GM12878 (cell line): Measurements from ENCODE around the gene USH2A. TPM values are rescaled to one million over a fixed set of nuclear protein-coding genes. Genes with fewer than 3 reads are reported as not detected.

Experiments used
- CHD1 ChIP-seq: IDR thresholded peaks from 2 replicates; pipeline ENCODE4 v1.6.1; 2012; ENCODE audit warnings: low read depth, low read length, improper control_type of control experiment
- POLR2AphosphoS5 ChIP-seq: IDR thresholded peaks from 2 replicates; pipeline ENCODE4 v1.6.1; 2011; ENCODE audit warnings: mild to moderate bottlenecking, low read length, inconsistent platforms
- SMAD1 ChIP-seq: fragments of 450-650 bp; IDR thresholded peaks from 2 replicates; pipeline ENCODE4 v1.6.1; 2018; ENCODE audit warnings: mild to moderate bottlenecking, low read depth; ENCODE audit not compliant: partially characterized antibody
- polyA plus RNA-seq, 11 experiments: library from polyadenylated mRNA; depleted of rRNA in 4 of 11; unstranded in 6 of 11; stranded (reverse) in 5 of 11; fragments of >200 nt; fragmentation: Nextera tagmentation in 4 of 11; fragmentation: Illumina TruSeq in 1 of 11; extraction: Ambion mirVana in 4 of 11; extraction: Trizol in 1 of 11; gene quantifications; 1 replicate in 1 of 11; 2 replicates in 10 of 11; pipeline versions ENCODE4 v1.2.1 to v1.2.3, GENCODE V29; 2011 to 2016; ENCODE audit warnings: inconsistent platforms in 2 of 11, missing spikeins in 2 of 11, low read depth in 1 of 11
- small RNA-seq: library from RNA; depleted of rRNA; stranded (forward); fragments of <200 nt; gene quantifications from one replicate; pipeline ENCODE3, GENCODE V24; 2014
- total RNA-seq, 4 experiments: library from RNA; depleted of rRNA in 3 of 4; stranded (reverse); fragments of >200 nt in 3 of 4; fragmentation: Illumina TruSeq in 1 of 4; extraction: Trizol in 1 of 4; gene quantifications; 2 replicates each; pipeline versions ENCODE4 v1.2.1 to v1.2.3, GENCODE V29; 2013 to 2021
- TF ChIP-seq, protein P1 (sequence below): fragments of 450-650 bp; formaldehyde crosslinking; IDR thresholded peaks from 2 replicates; pipeline ENCODE4 v1.5.0; 2022; ENCODE audit warnings: mild to moderate bottlenecking, missing genetic modification characterization
- TF ChIP-seq, protein P2 (sequence below): fragments of 450-650 bp; formaldehyde crosslinking; IDR thresholded peaks from 2 replicates; pipeline ENCODE4 v1.4.0; 2020; ENCODE audit warnings: mild to moderate bottlenecking, moderate library complexity
- TF ChIP-seq, protein P3 (sequence below): fragments of 450-650 bp; conservative IDR thresholded peaks from 2 replicates; pipeline ENCODE4 v1.6.1; 2017; ENCODE audit warnings: mild to moderate bottlenecking, moderate library complexity

USH2A gene
- total and polyA plus RNA-seq, 10 of the 15 experiments (the other 5 are each of a cell fraction or from before 2014, with no cell fraction given), result under 0.01 to 0.20 (median 0.01) TPM; not detected in 2

DNA sequence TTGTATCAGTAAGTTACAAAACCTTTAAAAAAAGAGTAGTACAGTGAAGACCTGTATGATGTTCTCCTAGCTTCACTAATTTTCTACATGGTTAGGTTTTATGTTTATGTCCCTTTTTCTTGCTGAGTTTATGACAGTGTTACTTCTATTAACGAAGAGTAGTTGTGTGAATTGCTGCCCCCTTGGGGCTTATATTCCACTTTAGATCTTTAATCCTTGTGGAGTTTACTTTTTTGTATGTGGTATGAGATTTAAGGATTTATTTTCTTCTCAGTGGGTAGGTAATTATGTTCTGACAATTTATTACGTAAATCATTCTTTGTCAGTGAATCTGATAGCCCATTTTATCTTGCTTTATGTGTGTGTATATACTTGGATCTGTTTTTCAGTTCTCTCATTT is 841.4 kb downstream of the USH2A start (continued):
- TF ChIP-seq, protein P1, sequence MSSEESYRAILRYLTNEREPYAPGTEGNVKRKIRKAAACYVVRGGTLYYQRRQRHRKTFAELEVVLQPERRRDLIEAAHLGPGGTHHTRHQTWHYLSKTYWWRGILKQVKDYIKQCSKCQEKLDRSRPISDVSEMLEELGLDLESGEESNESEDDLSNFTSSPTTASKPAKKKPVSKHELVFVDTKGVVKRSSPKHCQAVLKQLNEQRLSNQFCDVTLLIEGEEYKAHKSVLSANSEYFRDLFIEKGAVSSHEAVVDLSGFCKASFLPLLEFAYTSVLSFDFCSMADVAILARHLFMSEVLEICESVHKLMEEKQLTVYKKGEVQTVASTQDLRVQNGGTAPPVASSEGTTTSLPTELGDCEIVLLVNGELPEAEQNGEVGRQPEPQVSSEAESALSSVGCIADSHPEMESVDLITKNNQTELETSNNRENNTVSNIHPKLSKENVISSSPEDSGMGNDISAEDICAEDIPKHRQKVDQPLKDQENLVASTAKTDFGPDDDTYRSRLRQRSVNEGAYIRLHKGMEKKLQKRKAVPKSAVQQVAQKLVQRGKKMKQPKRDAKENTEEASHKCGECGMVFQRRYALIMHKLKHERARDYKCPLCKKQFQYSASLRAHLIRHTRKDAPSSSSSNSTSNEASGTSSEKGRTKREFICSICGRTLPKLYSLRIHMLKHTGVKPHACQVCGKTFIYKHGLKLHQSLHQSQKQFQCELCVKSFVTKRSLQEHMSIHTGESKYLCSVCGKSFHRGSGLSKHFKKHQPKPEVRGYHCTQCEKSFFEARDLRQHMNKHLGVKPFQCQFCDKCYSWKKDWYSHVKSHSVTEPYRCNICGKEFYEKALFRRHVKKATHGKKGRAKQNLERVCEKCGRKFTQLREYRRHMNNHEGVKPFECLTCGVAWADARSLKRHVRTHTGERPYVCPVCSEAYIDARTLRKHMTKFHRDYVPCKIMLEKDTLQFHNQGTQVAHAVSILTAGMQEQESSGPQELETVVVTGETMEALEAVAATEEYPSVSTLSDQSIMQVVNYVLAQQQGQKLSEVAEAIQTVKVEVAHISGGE (CRISPR knock-in tag), result no peak
- TF ChIP-seq, protein P2, sequence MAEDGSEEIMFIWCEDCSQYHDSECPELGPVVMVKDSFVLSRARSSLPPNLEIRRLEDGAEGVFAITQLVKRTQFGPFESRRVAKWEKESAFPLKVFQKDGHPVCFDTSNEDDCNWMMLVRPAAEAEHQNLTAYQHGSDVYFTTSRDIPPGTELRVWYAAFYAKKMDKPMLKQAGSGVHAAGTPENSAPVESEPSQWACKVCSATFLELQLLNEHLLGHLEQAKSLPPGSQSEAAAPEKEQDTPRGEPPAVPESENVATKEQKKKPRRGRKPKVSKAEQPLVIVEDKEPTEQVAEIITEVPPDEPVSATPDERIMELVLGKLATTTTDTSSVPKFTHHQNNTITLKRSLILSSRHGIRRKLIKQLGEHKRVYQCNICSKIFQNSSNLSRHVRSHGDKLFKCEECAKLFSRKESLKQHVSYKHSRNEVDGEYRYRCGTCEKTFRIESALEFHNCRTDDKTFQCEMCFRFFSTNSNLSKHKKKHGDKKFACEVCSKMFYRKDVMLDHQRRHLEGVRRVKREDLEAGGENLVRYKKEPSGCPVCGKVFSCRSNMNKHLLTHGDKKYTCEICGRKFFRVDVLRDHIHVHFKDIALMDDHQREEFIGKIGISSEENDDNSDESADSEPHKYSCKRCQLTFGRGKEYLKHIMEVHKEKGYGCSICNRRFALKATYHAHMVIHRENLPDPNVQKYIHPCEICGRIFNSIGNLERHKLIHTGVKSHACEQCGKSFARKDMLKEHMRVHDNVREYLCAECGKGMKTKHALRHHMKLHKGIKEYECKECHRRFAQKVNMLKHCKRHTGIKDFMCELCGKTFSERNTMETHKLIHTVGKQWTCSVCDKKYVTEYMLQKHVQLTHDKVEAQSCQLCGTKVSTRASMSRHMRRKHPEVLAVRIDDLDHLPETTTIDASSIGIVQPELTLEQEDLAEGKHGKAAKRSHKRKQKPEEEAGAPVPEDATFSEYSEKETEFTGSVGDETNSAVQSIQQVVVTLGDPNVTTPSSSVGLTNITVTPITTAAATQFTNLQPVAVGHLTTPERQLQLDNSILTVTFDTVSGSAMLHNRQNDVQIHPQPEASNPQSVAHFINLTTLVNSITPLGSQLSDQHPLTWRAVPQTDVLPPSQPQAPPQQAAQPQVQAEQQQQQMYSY, result no peak
- no peak for TF ChIP-seq POLR2AphosphoS5
- no peak for TF ChIP-seq SMAD1
- TF ChIP-seq, protein P3, sequence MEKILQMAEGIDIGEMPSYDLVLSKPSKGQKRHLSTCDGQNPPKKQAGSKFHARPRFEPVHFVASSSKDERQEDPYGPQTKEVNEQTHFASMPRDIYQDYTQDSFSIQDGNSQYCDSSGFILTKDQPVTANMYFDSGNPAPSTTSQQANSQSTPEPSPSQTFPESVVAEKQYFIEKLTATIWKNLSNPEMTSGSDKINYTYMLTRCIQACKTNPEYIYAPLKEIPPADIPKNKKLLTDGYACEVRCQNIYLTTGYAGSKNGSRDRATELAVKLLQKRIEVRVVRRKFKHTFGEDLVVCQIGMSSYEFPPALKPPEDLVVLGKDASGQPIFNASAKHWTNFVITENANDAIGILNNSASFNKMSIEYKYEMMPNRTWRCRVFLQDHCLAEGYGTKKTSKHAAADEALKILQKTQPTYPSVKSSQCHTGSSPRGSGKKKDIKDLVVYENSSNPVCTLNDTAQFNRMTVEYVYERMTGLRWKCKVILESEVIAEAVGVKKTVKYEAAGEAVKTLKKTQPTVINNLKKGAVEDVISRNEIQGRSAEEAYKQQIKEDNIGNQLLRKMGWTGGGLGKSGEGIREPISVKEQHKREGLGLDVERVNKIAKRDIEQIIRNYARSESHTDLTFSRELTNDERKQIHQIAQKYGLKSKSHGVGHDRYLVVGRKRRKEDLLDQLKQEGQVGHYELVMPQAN, result no peak
- TF ChIP-seq CHD1, result no peak

Small RNAs within 50 kb of the gene (small RNA-seq; reads per million reads assigned to genes)
- gene MRPS18BP1, result not detected
- not detected for gene RF00108
